Chondrocyte (in vitro differentiated cells): Measurements from ENCODE around the gene EOLA2. TPM values are rescaled to one million over a fixed set of nuclear protein-coding genes. Genes with fewer than 3 reads are reported as not detected.

Experiments used
- DNase-seq: peaks from one replicate; pipeline ENCODE4 v3.0.0; 2021; ENCODE audit warnings: mixed read lengths, low spot score
- H3K27ac Mint-ChIP-seq: one replicate; pipeline ENCODE4 v1.8.0; 2021; ENCODE audit warnings: mild to moderate bottlenecking, moderate library complexity, mixed read lengths; ENCODE audit not compliant: unreplicated experiment
- H3K27me3 Mint-ChIP-seq: 2 replicates; pipeline ENCODE4 v1.8.0; 2021; ENCODE audit warnings: low read depth, mixed read lengths
- H3K36me3 Mint-ChIP-seq: 2 replicates; pipeline ENCODE4 v1.8.0; 2021; ENCODE audit warnings: low read depth, mixed read lengths
- H3K4me1 Mint-ChIP-seq: 2 replicates; pipeline ENCODE4 v1.8.0; 2021; ENCODE audit warnings: low read depth, mild to moderate bottlenecking, mixed read lengths
- H3K4me3 Mint-ChIP-seq: one replicate; pipeline ENCODE4 v1.8.0; 2021; ENCODE audit warnings: mild to moderate bottlenecking, moderate library complexity, mixed read lengths; ENCODE audit not compliant: unreplicated experiment
- H3K9me3 Mint-ChIP-seq: 2 replicates; pipeline ENCODE4 v1.8.0; 2021; ENCODE audit warnings: low read depth, mixed read lengths
- CTCF ChIP-seq: fragments of 200-600 bp; sonication (generic); IDR thresholded peaks from 2 replicates; pipeline ENCODE4 v1.5.0; 2021; ENCODE audit warnings: antibody characterized with exemption, mild to moderate bottlenecking, moderate library complexity
- long read RNA-seq: library from polyadenylated mRNA; stranded (forward); transcript quantifications from one replicate; pipeline ENCODE4 v2.0.0, GENCODE V29; 2021
- total RNA-seq: library from RNA; stranded (reverse); gene quantifications from 3 replicates; pipeline ENCODE4 v1.2.1, GENCODE V29; 2021

Gene EOLA2
- 38.9 to 46.6 TPM (median 39.2 TPM) in 3 replicates for total RNA-seq
- long read RNA-seq, transcript CXorf40B-203 (5 exons, 1,653 nt) = major isoform, 19 of 44 reads
- long read RNA-seq, transcript CXorf40B-202 (5 exons, 1,316 nt) = minor isoform, 5 of 44 reads
- long read RNA-seq, transcript CXorf40B-205 (6 exons, 1,440 nt) = minor isoform, 8 of 44 reads
- long read RNA-seq, partial matches to known transcripts = 6 of 44 reads
- long read RNA-seq, other reads (novel, unspliced or antisense) = 6 of 44 reads

GRCh38 chrX:149938427-149938880, at the start of gene EOLA2:
TSS of gene EOLA2 (minus strand) at chrX:149938491. CDS start at chrX:149933874, 4,617 bp downstream.
- no peaks in the 10 kb centered on the region for H3K36me3 Mint-ChIP-seq
- H3K27me3 Mint-ChIP-seq = no peaks in the 10 kb centered on the region
- H3K9me3 Mint-ChIP-seq = no peaks in the 10 kb centered on the region
- H3K4me3 Mint-ChIP-seq = peak within 1 kb of the TSS; percentile 72
- TF ChIP-seq CTCF = peak; percentile 77
- H3K4me1 Mint-ChIP-seq = peaks cover 9% of the 10 kb centered on the region
- peak; percentile 96 for DNase-seq
- H3K27ac Mint-ChIP-seq = peak within 1 kb of the TSS; percentile 99

- H3K27me3 Mint-ChIP-seq = no peaks in the 10 kb centered on the region
- no peaks in the 10 kb centered on the region for H3K36me3 Mint-ChIP-seq
- no peak overlapping the region for H3K4me3 Mint-ChIP-seq
- peaks cover 2% of the 10 kb centered on the region for H3K4me1 Mint-ChIP-seq
- no peak for DNase-seq
- H3K27ac Mint-ChIP-seq = no peak overlapping the region
- no peaks in the 10 kb centered on the region for H3K9me3 Mint-ChIP-seq
- TF ChIP-seq CTCF = no peak
Measured at GRCh38 chrX:149987613-149988012, 49.3 kb upstream of the EOLA2 start.

GRCh38 chrX:149984411-149984810, 46.1 kb upstream of the EOLA2 start:
- TF ChIP-seq CTCF = no peak
- H3K36me3 Mint-ChIP-seq = no peaks in the 10 kb centered on the region
- no peak for DNase-seq
- no peak overlapping the region for H3K27ac Mint-ChIP-seq
- H3K4me1 Mint-ChIP-seq = peaks cover 10% of the 10 kb centered on the region
- H3K4me3 Mint-ChIP-seq = no peak overlapping the region
- H3K9me3 Mint-ChIP-seq = peaks cover 3% of the 10 kb centered on the region
- no peaks in the 10 kb centered on the region for H3K27me3 Mint-ChIP-seq

GRCh38 chrX:149982310-149982709, 44.0 kb upstream of the EOLA2 start:
- Mint-ChIP-seq H3K27ac (no peak overlapping the region), H3K4me1 (peaks cover 10% of the 10 kb centered on the region), H3K4me3 (no peak overlapping the region), H3K9me3 (peaks cover 3% of the 10 kb centered on the region), H3K36me3 (no peaks in the 10 kb centered on the region), H3K27me3 (no peaks in the 10 kb centered on the region)
- TF ChIP-seq CTCF = no peak
- no peak for DNase-seq

DNA sequence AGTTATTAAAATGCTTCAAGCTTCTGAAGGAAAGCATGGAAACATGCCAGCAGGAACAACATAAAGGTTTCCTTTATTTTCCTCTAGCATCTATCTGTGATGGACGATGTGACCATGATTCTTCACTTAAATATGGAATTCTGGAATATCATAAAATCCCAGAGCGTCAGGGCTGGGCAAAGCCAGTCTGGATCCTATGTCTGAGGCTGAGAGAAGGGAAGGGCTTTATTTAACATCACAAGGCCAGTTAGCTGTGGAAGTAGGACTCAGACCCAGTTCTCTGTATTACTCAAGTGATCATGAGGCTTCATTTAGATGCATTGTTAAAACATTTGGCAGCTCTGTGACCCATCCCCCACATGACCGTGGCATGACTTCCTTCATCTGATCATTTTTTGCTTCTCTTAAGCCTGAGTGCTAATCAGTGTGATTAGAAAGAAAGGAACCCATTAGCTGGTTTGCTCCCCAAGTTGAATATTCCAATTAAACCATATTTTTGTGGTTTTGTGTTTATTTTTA, 40.9 kb upstream of the EOLA2 start:
- TF ChIP-seq CTCF = no peak
- Mint-ChIP-seq H3K4me1 (peaks cover 16% of the 10 kb centered on the region), H3K27ac (no peak overlapping the region), H3K9me3 (peaks cover 6% of the 10 kb centered on the region), H3K4me3 (no peak overlapping the region), H3K27me3 (no peaks in the 10 kb centered on the region), H3K36me3 (peaks cover 1% of the 10 kb centered on the region)
- no peak for DNase-seq
